ENCODE measurements around the gene CCDC9. TPM values are rescaled to one million over a fixed set of nuclear protein-coding genes. Genes with fewer than 3 reads are reported as not detected.
A peak's percentile ranks its signal among the peaks of the same experiment; 100 is the strongest.

CCDC9 gene
- total and polyA plus RNA-seq, 2 of the 8 experiments (the other 6 are each of a cell fraction or from before 2014, with no cell fraction given) = 3.7 to 29.8 TPM

GRCh38 chr19:47232422-47233211 is 23.7 kb upstream of the CCDC9 start:
- Histone ChIP-seq H4K20me1 (replicated peaks in 1 of 2; ENCODE audit: control insufficient read depth in 1 of 2, insufficient read depth in 2 of 2, low read length in 2 of 2) (peaks cover 14 to 16% of the 10 kb centered on the region in 2 experiments), H3K14ac (ENCODE audit: insufficient read length) (no peak overlapping the region), H3K27me3 (replicated peaks in 1 of 4; ENCODE audit: control insufficient read depth in 3 of 4, extremely low read depth in 1 of 4, insufficient read depth in 3 of 4, low read length in 3 of 4) (no peaks in the 10 kb centered on the region; a peak in 2 of 7 replicates), H3K27ac (ENCODE audit: low read depth, low read length) (peak overlapping the region; percentile 65), H2AFZ (ENCODE audit: low read length) (0 out of 2 replicates have a peak overlapping the region, but pooled peaks have one; percentile 16), H2BK5ac (ENCODE audit: low read depth, low read length) (peak overlapping the region; percentile 99), H3K4me1 (replicated peaks in 1 of 4; ENCODE audit: control insufficient read depth in 3 of 4, insufficient read depth in 4 of 4, low read length in 3 of 4) (peaks cover 12 to 29% (median 21%) of the 10 kb centered on the region in 4 experiments), H3K23me2 (ENCODE audit: low read depth, low read length) (peaks cover 28% of the 10 kb centered on the region), H3K36me3 (ENCODE audit: control insufficient read depth in 2 of 4, insufficient read depth in 4 of 4, low read length in 3 of 4) (no peaks in the 10 kb centered on the region), H3K4ac (replicated peaks; ENCODE audit: insufficient read length, low read depth, low read length) (peak overlapping the region; percentile 10), H3K4me2 (ENCODE audit: insufficient read depth in 1 of 2, low read depth in 2 of 2, low read length in 2 of 2) (peak overlapping the region in 1 of 2 experiments; percentile 94; a peak in 1 of 4 replicates), H3K9me3 (ENCODE audit: insufficient read depth in 2 of 2, low read depth in 1 of 2, low read length in 1 of 2) (no peaks in the 10 kb centered on the region), H4K5ac (ENCODE audit: insufficient read length, low read depth, low read length) (peak overlapping the region; percentile 89), H3K18ac (ENCODE audit: extremely low read depth, low read length) (peak overlapping the region; percentile 96), H2BK20ac (ENCODE audit: low read length) (peak overlapping the region; percentile 99; the same call in 1 of the 2 replicates), H2BK15ac (ENCODE audit: low read length) (peak overlapping the region; percentile 95; the same call in 1 of the 2 replicates), H3K4me3 (ENCODE audit: extremely low read depth in 1 of 4, insufficient read depth in 2 of 4, low read depth in 3 of 4, low read length in 4 of 4) (no peak overlapping the region), H2BK12ac (ENCODE audit: low read depth, low read length) (peak overlapping the region; percentile 100), H2AK5ac (ENCODE audit: low read depth, low read length) (peak overlapping the region; percentile 98), H3K9ac (replicated peaks in 1 of 4; ENCODE audit: extremely low read depth in 1 of 4, low read depth in 3 of 4, low read length in 3 of 4) (no peak overlapping the region), H3K79me2 (ENCODE audit: control insufficient read depth in 1 of 2, insufficient read depth in 2 of 2, low read length in 2 of 2) (peaks cover 5 to 25% of the 10 kb centered on the region in 2 experiments; a peak in 2 of 4 replicates), H4K8ac (ENCODE audit: extremely low read depth, insufficient read depth, low read length) (no peak overlapping the region), H3K23ac (ENCODE audit: insufficient read length) (no peak overlapping the region), H2BK120ac (replicated peaks; ENCODE audit: low read depth, low read length) (peak overlapping the region; percentile 99), H3K56ac (replicated peaks; ENCODE audit: insufficient read length, low read depth, low read length) (peak overlapping the region; percentile 2), H4K91ac (replicated peaks; ENCODE audit: insufficient read length, low read length) (peak overlapping the region; percentile 99), H3K79me1 (ENCODE audit: low read depth, low read length) (peaks cover 16% of the 10 kb centered on the region)
- no peak for FAIRE-seq
- ChIA-PET POLR2A (ENCODE audit: partially characterized antibody) (interaction anchor here (0.6 to 3.1 kb wide), 11 partner anchors 10 to 120 kb away, joined by 3 to 25 read pairs (median 4); no protein-coding TSS in a partner anchor), CTCF (ENCODE audit: partially characterized antibody) (interaction anchor here (1.0 to 8.3 kb wide), 3 partner anchors 12 to 24 kb away, joined by 4 to 85 read pairs (median 27); partner anchors contain the start of gene CCDC9)
- 81% methylated on average over 16 of the region's 16 CpGs; no CpG with 5 or more reads in 1 of the 2 experiments for WGBS, 2 experiments (ENCODE audit: extremely low coverage in 1 of 2, insufficient coverage in 1 of 2, insufficient read length in 1 of 2, insufficient replicate concordance in 2 of 2, low coverage in 1 of 2, low lambda C conversion rate in 2 of 2, missing lambda C conversion rate in 1 of 2)
- TF ChIP-seq HDAC6 (IDR thresholded peaks at IDR 0.05; ENCODE audit: low read depth, low read length) (no peak), POLR2AphosphoS5 (IDR thresholded peaks at IDR 0.05; ENCODE audit: low read depth, low read length) (no peak), POLR2A (IDR thresholded peaks at IDR 0.05; ENCODE audit: control extremely low read depth in 1 of 2, low read depth in 2 of 2, low read length in 2 of 2) (0 out of 3 replicates have a peak, but pooled peaks of 1 of the 2 experiments have one; percentile 48)
- DNase-seq (ENCODE audit: low read depth in 1 of 2, low spot score in 2 of 2) = no peak

Data from H1 (cell line).